ENCODE data around the gene PCDH19.

DNA sequence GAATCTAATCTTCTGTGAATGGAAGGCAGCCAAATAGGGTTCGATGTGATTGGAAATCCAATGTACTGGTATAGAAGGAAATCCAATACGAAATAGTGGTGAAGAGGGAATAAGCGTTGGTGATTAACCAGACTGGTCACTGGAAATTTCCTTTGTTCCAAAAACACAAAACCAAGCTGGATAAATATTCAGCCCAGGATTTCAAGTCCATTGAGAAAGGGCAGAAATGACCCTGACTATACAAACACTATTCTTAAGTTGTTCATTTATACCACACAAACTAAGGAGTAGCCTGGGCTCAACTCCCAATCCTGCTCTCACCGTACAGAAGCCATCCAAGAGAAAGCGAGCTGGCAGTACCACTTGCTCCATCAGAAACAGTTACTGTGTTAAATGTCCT lies 32.2 kb downstream of the PCDH19 start:
- no peak for TF ChIP-seq POLR2A (IDR thresholded peaks at IDR 0.05)
- TF ChIP-seq, protein P1, sequence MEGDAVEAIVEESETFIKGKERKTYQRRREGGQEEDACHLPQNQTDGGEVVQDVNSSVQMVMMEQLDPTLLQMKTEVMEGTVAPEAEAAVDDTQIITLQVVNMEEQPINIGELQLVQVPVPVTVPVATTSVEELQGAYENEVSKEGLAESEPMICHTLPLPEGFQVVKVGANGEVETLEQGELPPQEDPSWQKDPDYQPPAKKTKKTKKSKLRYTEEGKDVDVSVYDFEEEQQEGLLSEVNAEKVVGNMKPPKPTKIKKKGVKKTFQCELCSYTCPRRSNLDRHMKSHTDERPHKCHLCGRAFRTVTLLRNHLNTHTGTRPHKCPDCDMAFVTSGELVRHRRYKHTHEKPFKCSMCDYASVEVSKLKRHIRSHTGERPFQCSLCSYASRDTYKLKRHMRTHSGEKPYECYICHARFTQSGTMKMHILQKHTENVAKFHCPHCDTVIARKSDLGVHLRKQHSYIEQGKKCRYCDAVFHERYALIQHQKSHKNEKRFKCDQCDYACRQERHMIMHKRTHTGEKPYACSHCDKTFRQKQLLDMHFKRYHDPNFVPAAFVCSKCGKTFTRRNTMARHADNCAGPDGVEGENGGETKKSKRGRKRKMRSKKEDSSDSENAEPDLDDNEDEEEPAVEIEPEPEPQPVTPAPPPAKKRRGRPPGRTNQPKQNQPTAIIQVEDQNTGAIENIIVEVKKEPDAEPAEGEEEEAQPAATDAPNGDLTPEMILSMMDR (IDR thresholded peaks at IDR 0.05) = no peak

All from tibial nerve (tissue), 3 donors.